ENCODE results near the gene AP3B1.

The AP3B1 gene, protein sequence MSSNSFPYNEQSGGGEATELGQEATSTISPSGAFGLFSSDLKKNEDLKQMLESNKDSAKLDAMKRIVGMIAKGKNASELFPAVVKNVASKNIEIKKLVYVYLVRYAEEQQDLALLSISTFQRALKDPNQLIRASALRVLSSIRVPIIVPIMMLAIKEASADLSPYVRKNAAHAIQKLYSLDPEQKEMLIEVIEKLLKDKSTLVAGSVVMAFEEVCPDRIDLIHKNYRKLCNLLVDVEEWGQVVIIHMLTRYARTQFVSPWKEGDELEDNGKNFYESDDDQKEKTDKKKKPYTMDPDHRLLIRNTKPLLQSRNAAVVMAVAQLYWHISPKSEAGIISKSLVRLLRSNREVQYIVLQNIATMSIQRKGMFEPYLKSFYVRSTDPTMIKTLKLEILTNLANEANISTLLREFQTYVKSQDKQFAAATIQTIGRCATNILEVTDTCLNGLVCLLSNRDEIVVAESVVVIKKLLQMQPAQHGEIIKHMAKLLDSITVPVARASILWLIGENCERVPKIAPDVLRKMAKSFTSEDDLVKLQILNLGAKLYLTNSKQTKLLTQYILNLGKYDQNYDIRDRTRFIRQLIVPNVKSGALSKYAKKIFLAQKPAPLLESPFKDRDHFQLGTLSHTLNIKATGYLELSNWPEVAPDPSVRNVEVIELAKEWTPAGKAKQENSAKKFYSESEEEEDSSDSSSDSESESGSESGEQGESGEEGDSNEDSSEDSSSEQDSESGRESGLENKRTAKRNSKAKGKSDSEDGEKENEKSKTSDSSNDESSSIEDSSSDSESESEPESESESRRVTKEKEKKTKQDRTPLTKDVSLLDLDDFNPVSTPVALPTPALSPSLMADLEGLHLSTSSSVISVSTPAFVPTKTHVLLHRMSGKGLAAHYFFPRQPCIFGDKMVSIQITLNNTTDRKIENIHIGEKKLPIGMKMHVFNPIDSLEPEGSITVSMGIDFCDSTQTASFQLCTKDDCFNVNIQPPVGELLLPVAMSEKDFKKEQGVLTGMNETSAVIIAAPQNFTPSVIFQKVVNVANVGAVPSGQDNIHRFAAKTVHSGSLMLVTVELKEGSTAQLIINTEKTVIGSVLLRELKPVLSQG

DNA sequence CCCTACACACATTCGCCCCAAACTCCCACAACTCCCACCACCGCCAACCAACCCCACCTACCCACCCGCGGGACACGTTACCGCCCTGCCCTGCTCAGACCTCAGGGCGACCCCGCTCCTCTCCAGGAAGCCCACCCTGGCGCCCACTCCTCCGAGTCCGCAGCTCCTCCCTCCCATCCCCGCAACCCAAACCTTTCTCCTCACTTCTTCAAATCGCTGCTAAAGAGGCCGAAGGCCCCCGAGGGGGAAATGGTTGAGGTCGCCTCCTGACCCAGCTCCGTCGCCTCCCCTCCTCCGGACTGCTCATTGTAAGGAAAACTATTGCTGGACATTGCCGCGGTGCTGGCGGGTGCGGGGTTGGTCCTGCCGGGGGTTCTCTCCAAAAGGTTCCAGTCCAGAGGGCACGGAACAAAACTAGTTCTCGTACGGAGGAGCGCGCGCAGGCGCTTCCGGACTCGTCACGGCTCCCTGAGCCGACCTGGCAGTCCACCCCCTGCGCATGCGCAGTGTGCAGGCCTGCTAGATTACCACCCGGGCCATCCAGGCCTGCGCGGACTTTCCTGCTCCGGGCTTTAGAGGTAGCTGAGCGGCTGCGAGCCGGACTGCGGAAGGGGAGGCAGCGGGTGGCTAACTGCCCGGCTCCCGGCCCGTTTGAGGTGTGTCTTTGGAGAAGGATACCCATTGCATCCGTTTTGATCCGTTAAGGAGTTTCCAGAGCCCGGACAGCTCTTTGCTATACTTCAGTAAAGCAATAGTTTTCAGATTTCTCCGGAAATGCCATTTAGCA lies at the start of gene AP3B1:
Gene AP3B1, minus strand, starts transcription at position 451 of the 787 bp plus-strand sequence. Its CDS starts 119 bp downstream, at position 332.
- DNase-seq (ENCODE audit: low read depth in 2 of 2) = peak; percentile 94

DNA sequence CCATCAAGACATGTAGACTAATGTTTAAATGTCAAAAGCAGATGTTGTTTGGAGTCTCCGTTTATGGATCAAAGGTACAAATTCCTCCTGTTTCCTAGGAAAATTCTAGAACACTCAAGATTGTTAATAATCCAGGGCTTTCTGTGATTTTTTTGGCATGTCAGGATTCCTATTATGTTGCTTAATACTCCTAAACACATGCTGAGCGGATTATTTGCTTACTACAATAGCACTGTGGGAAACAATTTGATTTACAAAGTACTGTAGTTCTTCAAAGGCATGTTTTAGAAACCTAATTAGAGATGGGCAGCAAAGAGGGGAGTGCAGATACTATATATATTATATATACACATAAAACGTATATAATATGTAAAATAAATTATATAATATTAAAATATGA lies 46.9 kb upstream of the AP3B1 start:
- no peak for DNase-seq (ENCODE audit: low read depth in 2 of 2)

DNA sequence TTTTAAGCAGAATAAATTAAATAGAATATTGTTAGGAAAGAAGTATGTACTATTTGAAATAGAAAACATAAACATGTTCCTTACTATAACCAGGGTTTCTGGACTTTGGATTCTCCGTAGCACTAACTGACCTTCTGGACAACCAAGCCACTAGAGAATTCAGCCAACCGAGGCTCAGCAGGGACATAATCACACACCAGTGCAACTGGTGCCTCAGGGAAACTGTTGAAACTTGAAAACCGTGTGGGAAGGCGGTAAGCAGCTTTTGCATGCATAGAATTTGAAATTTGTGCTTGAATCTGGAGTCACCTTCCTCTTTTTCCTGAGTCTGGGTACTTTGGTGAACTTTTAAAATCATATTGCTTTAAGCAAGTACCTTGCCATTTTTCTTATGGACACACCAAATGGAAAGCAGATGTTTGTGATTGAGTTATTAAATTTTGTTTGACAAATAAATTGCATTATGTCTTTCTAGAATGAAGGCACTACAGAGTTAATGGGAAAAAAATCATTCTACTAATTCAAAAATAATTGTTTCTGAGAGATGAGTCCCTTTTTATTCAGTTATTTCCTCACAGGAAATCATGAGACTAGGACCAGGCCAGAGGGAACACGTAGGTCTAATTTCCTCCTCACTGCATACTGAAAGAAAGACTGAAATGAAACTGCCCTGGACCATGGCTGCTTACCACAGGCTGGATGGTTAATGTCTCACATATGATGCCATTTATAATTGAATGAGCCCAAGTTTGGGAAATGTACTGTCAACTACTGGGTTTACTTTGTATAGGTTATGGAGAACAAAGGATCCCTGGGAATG lies 45.3 kb upstream of the AP3B1 start:
- no peak for DNase-seq (ENCODE audit: low read depth in 2 of 2)

DNA sequence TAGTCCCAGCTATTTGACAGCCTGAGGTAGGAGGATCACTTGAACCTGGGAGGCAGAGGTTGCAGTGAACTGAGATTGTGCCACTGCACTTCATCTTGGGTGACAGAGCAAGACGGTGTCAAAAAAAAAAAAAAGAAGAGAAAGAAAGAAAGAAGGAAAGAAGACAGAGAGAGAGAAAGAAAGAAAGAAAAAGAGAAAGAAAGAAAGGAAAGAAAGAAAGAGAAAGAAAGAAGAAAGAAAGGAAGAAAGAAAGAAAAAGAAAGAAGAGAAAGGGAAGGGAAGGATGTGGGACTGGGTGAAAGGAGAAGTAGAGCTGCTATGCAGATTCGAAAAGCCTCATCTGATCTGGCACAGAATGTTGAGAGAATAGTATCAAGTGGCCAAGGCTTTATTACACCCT lies 42.2 kb upstream of the AP3B1 start:
- no peak for DNase-seq (ENCODE audit: low read depth in 2 of 2)

DNA sequence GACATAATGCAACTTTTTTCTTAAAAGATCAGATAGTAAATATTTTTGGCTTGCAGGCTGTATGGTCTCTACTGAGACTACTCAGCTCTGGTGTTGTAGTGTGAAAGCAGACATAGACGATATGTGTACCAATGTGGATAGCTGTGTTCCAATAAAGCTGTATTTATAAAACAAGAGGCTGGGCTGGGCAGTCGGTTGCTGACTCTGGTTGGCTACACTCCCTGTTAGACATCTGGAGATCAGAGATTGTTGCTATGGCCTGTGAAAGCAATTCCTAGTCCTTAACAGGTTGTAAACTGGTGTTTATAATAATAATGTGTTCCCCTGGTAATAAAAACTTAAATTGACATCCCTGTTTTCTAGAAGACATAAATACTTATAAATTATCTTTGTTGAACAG lies 41.5 kb upstream of the AP3B1 start:
- no peak for DNase-seq (ENCODE audit: low read depth in 2 of 2)

DNA sequence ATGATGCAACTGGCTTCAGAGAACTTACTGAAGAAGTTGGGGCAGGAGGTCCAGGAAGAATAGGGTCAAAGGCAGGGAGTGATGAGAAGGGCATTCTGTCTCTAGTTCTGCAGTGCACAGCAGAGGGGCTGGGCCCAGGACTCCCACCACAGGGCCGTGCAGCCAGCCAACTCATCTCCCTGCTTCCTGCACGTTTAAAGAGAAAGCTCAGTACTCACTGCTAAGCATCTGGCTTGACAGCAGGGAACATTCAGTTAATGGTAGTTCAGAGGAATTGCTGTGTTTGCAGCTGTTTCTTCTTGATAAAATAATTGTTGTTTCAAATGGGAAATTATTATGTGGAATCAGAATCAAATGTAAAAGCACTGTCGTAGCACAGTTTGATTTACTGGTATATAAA lies 40.3 kb upstream of the AP3B1 start:
- no peak for DNase-seq (ENCODE audit: low read depth in 2 of 2)

DNA sequence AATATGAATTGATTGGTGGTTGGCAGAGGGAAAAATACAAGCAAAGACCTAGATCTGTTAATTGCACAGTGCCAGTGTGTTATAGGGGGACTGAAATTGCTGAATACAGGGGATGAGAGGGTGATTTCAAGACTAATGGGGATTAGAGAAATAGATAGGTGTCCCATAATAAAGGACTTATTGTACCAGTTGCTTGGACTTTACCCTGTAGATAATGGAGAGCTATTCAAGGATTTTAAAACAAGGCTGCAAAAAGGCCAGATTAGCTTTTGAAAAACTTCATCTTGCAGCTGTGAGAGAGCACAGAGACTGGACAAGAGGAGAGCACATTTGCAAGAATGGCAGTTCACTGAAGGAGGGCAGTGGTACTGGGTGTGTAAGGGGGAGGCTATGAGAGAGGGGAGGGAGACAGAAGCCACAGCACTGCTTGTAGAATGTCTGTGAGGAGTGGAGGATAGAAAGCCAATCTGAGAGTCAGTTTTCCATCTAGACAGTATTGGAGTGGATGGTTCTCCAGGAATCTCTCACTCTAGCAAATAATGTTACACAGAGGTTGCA lies 37.1 kb upstream of the AP3B1 start:
- no peak for DNase-seq (ENCODE audit: low read depth in 2 of 2)

DNA sequence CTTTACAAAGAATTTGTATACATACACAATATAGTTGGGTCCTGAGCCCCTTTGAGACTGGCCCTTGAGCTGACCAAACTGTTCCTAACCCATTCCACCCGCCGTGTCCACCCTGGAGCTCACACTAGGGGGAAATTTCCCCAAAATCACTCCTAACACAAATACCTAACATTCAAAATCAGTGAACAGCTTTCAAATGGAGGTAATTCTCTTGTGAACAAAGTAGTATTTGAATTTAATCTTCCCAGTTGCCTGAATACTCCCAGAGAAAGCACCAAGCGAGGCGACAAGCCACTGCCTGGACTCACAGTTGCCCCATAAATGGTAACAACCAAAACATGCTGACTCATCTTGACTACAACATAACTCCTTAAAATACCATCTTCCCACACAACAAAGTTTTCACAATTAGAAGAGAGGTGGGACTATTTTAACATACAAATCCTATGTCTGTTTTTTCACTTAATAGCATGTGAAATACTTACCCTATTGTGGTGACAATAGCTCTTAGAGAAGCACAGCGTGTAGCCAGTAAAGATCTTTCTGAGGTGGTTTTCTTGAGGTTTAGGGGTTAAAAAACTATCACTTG lies 34.2 kb upstream of the AP3B1 start:
- no peak for DNase-seq (ENCODE audit: low read depth in 2 of 2)

DNA sequence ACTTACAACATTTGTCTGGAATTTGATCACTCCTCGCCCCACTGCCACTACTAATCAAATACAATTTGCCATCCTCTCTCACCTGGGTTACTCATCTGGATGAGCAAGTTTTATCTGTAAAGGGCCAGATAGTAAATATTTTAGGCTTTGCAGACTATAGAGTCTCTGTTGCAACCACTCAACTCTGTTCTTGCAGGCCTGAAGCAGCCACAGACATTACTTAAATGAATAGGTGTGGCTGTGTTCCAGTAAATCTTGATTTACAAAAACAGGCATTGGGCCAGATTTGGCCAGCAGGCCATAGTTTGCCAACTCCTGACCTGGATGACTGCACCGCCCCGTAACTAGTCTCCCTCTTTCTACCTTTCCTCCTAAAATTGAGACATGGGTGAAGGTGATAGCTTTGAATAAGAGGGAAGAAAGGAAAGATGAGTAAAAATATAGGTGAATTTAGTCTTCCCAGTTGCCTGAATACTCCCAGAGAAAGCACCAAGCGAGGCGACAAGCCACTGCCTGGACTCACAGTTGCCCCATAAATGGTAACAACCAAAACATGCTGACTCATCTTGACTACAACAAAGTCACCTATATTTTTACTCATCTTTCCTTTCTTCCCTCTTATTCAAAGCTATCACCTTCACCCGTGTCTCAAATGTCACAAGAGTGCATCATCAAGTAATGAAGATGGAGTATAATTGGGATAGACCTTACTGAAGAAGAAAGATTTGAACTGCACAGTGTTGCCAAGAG lies 33.4 kb upstream of the AP3B1 start:
- DNase-seq (ENCODE audit: low read depth in 2 of 2) = no peak

DNA sequence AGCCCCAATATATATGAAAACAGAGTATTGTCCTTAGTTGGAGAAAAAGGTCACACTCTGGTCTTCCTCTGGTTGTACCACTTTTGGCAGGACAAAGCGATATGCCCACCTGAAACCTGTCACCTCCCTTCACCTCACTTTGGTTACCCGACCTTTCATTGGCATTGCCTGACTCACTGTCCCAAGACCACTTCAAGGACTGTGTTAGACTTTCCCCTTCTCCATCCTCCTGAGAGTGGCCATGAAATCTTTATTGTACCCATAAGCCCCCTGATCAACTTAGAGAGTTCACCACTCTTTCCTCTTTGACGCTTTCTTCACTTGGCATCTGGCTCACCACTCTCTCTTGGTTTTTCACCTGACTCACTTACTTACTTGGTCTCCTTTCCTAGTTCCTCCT lies 32.4 kb upstream of the AP3B1 start:
- DNase-seq (ENCODE audit: low read depth in 2 of 2) = no peak

DNA sequence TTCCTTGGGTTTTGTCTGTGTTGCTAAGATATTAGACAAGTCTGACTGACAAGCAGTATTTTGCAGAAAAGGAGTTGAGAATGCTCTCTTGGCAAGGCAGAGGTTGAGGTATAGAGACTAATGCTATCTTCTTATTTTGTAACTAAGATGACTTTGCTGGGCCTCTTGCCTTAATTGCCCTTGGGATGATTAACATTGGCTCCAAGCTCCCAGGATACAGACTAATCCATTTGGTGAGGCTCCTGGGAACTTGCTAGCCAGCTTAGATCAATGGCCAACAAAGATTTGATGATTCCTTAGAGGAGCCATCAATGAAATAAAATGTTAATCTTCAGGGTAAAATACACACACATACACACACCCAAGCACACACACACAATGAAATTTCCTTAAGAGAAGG lies 28.7 kb upstream of the AP3B1 start:
- DNase-seq (ENCODE audit: low read depth in 2 of 2) = no peak

DNA sequence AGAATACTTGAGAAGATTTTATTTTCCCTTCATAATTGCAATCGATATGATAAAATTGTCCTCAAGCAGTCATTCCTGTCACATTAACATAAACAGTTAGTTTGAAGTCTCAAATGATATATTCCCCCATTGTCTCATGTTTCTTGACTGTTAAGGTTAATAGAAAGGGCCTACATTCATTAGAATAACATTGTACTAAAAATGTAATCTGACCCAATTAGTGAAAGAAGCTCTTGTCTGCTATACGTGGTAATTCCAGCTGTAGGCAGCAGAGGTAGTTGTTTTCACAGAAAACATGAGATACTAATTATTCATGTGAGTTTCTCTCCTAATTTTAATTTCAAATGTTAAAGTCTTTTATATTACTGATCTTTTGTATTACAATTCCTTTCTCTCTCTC lies 25.9 kb upstream of the AP3B1 start:
- DNase-seq (ENCODE audit: low read depth in 2 of 2) = no peak

DNA sequence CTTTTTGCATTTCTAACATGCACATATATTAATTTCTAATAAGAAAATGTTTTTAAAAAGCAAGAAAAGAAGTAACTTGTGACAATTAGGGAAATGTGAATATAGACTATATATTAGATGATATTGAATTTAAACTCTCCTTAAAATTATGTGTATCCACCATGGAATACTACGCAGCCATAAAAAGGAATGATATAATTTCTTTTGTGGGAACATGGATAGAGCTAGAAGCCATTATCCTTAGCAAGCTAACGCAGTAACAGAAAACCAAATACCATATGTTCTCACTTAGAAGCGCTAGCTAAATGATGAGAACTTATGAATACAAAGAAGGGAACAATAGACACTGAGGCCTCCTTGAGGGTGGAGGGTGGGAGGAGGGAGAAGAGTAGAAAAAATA lies 23.8 kb upstream of the AP3B1 start:
- no peak for DNase-seq (ENCODE audit: low read depth in 2 of 2)

DNA sequence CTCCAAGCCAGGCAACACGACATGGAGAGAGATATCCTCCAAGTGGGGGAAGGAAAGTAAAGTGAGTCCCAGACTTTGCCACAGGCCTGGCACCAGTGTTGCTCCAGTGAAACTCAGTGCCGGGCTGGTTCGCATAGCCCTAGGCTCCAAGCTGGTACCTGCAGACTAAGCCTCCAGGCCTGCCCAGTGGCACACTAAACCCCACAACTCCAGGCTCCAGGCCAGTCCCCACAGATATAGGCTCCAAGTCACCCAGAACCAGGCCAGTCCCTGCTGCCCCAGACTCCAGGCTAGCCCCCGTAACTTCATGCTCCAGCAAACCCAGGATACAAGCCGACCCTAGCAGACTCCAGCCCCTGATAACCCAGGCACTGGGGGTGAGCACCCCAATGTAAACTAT lies 23.0 kb upstream of the AP3B1 start:
- DNase-seq (ENCODE audit: low read depth in 2 of 2) = no peak

DNA sequence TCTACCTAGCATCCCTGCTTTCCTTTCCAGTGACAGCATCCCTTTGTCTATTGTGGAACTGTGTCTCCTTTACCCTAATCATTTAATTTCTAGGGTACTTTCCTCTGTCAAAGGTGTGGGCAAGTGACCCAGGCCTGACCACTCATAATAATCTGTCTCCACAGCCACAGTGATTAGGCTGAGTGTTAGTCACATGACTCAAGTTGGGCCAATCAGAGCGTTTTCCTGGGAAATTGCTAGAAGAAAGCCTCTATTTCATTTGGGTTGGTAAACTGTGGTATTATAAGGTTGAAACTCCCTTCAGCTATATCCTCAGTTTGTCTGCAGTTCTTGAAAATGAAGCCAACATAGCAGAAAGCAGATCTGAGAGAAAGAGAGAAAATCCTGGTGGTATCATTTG lies 14.2 kb upstream of the AP3B1 start:
- no peak for DNase-seq (ENCODE audit: low read depth in 2 of 2)

DNA sequence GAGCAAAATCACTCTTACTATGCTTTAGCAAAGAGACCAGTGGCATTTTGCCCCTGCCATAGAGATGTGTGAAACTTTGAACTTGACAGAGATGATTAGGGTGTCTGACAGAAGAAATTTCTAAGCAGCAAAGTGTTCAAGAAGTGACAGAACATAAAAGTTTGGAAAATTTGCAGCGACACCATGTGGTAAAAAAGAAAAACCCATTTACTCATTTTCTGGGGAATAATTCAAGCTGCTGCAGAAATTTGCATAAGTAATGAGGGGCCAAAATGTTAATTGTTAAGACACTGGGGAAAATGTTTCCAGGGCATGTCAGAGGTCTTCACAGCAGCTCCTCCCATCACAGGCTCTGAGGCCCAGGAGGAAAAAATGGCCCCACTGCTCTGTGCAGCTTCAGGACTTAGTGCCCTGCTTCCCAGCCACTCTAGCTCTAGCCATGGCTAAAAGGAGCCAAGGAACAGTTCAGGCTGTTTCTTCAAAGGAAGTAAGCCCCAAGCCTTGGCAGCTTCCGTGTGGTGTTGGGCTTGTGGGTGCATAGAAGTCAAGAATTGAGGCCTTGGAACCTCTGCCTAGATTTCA lies 6.1 kb upstream of the AP3B1 start:
- DNase-seq (ENCODE audit: low read depth in 2 of 2) = no peak

DNA sequence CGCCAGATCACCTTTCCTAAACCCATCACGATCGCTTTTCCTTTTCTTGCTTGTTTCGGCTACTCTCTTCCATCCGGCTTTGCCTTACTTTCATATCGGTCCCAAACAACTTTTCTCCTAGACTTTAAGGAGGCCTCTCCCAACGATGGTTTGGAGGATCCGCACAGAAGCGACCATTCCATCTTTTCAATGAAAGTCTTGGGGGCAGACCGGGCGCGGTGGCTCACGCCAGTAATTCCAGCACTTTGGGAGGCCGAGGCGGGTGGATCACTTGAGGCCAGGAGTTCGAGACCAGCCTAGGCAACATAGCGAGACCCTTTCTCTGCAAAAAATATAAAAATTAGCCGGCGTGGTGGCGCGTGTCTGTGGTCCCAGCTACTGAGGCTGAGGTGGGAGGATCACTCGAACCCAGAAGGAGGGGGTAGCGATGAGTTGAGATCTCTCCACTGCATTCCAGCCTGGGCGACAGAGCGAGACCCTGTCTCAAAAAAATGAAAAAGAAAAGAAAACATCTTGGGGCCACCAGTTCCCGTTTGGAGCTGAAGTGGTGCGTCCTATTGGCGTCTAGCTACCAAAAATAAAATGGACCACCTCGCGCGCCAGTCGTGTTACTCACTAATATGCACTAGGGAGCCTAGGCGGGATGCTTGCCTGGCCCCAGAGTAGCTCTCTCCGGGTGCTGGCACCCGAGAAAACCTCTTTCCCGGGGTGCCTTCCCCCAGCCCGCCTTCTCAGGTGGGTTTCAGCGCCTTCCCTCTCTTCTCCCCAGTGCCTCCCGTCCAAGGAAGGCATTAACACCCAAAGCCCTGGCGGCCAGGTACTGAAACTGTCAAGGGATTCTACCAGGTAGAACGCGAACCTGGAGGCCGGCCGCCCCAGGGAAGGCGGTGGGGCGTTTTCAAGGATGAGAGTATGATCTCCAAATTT lies 800 bp upstream of the AP3B1 start:
- DNase-seq (ENCODE audit: low read depth in 2 of 2) = peak; percentile 17 to 19

DNA sequence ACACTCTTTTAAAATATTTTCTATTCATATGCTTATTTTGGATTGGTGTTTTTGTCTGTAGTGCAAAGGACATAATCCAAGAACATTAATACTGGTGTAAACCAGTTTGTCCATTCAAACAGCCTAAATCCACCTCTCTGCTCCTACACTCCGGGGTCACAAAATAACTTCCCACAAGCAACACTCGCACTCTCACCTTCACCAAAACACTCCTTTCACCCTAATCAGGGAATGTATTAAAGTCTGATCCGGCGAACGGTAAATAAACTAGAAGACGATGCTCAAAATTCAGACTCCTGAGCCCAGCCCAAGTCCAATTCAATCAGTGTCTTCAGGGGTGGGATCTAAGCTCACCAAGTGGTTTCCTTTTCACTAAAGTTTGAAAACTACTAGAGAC lies 649 bp downstream of the AP3B1 start:
- DNase-seq (ENCODE audit: low read depth in 2 of 2) = no peak
